ENCODE data around the gene CERK.

DNA sequence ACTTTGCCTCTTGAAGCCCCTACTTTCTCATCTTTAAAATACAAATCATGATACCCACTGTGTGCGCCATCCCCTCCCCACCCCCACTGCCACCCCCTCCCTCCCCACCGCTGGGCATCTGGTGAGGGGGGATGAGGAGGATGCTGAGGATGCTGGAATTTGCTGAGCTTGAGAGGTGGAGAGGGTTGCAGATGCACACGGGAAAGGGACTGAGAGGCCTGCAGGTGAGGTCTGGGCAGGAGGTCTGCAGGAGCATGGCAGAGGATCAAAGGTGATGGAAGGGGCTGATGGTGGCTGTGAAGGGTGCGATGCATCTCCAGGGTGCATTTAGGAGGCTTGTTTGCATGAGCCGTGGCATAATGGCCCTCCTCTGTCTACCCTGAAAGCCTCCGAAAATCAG is 16.8 kb upstream of the CERK start:
- TF ChIP-seq, protein P1, sequence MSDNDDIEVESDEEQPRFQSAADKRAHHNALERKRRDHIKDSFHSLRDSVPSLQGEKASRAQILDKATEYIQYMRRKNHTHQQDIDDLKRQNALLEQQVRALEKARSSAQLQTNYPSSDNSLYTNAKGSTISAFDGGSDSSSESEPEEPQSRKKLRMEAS (IDR thresholded peaks at IDR 0.05; ENCODE audit: low read depth): no peak
- no peak for TF ChIP-seq POLR2AphosphoS5 (IDR thresholded peaks at IDR 0.05; ENCODE audit: low read depth, low read length)
- TF ChIP-seq RAD21 (IDR thresholded peaks at IDR 0.05; ENCODE audit: low read length): no peak
